H1 (cell line): ENCODE measurements around the gene RRP9. TPM values are rescaled to one million over a fixed set of nuclear protein-coding genes. Genes with fewer than 3 reads are reported as not detected.
A peak's percentile ranks its signal among the peaks of the same experiment; 100 is the strongest.

Experiments
- CTCF ChIA-PET: fragments of 300-600 bp; sonication (Branson Sonifier 250); formaldehyde crosslinking; loops from one replicate; lab custom pipeline; 2021; ENCODE audit not compliant: partially characterized antibody; lab: Charles Lee
- POLR2A ChIA-PET: fragments of 300-600 bp; sonication (Branson Sonifier 250); formaldehyde crosslinking; loops from one replicate; lab custom pipeline; 2021; ENCODE audit warnings: inconsistent platforms; ENCODE audit not compliant: partially characterized antibody; lab: Charles Lee
- DNase-seq, 2 experiments: peaks; one replicate each; pipeline versions ENCODE4 v3.0.0 to v3.0.0-alpha.2; 2010 to 2022; ENCODE audit warnings: low spot score in 2 of 2, low read depth in 1 of 2, mixed read lengths in 1 of 2
- FAIRE-seq: peaks from 2 replicates; lab custom pipeline; 2011; peaks lifted over from hg19 to GRCh38; lab: Jason Lieb, UNC
- H2AFZ ChIP-seq: 2 replicates; pipeline ENCODE4 v1.8.1; 2012; ENCODE audit warnings: low read length, inconsistent platforms
- H2AK5ac ChIP-seq: 2 replicates; pipeline ENCODE4 v1.6.1; 2013; ENCODE audit warnings: low read depth, low read length
- H2BK120ac ChIP-seq: replicated peaks from 2 replicates; pipeline ENCODE3; 2013; ENCODE audit warnings: low read depth, low read length, inconsistent platforms
- H2BK12ac ChIP-seq: 2 replicates; pipeline ENCODE4 v1.6.1; 2013; ENCODE audit warnings: low read depth, low read length
- H2BK15ac ChIP-seq: 2 replicates; pipeline ENCODE4 v1.6.1; 2013; ENCODE audit warnings: low read length
- H2BK20ac ChIP-seq: 2 replicates; pipeline ENCODE4 v1.6.1; 2013; ENCODE audit warnings: low read length
- H2BK5ac ChIP-seq: 2 replicates; pipeline ENCODE4 v1.6.1; 2013; ENCODE audit warnings: low read depth, low read length
- H3K14ac ChIP-seq: 2 replicates; pipeline ENCODE4 v1.6.1; 2013; ENCODE audit warnings: inconsistent platforms; ENCODE audit not compliant: insufficient read length
- H3K18ac ChIP-seq: 2 replicates; pipeline ENCODE4 v1.6.1; 2013; ENCODE audit warnings: low read length; ENCODE audit errors: extremely low read depth
- H3K23ac ChIP-seq: 2 replicates; pipeline ENCODE4 v1.6.1; 2013; ENCODE audit warnings: inconsistent platforms; ENCODE audit not compliant: insufficient read length
- H3K23me2 ChIP-seq: 2 replicates; pipeline ENCODE4 v1.6.1; 2013; ENCODE audit warnings: low read depth, low read length
- H3K27ac ChIP-seq: 2 replicates; pipeline ENCODE4 v1.6.1; 2011; ENCODE audit warnings: low read depth, low read length, inconsistent platforms
- H3K27me3 ChIP-seq, 4 experiments: replicated peaks in 1 of 4; 1 replicate in 1 of 4; 2 replicates in 3 of 4; pipeline versions ENCODE4 v1.6.1 to v1.8.1; 2011 to 2013; ENCODE audit warnings: low read length in 3 of 4, mild to moderate bottlenecking in 3 of 4, inconsistent platforms in 2 of 4, mixed read lengths in 2 of 4, moderate library complexity in 1 of 4; ENCODE audit not compliant: control insufficient read depth in 3 of 4, insufficient read depth in 3 of 4; ENCODE audit errors: extremely low read depth in 1 of 4
- H3K36me3 ChIP-seq, 4 experiments: 2 replicates each; pipeline versions ENCODE4 v1.6.1 to v1.8.1; 2011 to 2013; ENCODE audit warnings: mild to moderate bottlenecking in 4 of 4, low read length in 3 of 4, moderate library complexity in 2 of 4, control low read depth in 1 of 4, inconsistent platforms in 1 of 4; ENCODE audit not compliant: insufficient read depth in 4 of 4, control insufficient read depth in 2 of 4
- H3K4ac ChIP-seq: replicated peaks from 2 replicates; pipeline ENCODE3; 2013; ENCODE audit warnings: low read length, low read depth, mixed read lengths, inconsistent platforms; ENCODE audit not compliant: insufficient read length
- H3K4me1 ChIP-seq, 4 experiments: replicated peaks in 1 of 4; 1 replicate in 1 of 4; 2 replicates in 3 of 4; pipeline versions ENCODE4 v1.6.1 to v1.8.1; 2011 to 2013; ENCODE audit warnings: low read length in 3 of 4, inconsistent platforms in 2 of 4, mixed read lengths in 1 of 4; ENCODE audit not compliant: insufficient read depth in 4 of 4, control insufficient read depth in 3 of 4
- H3K4me2 ChIP-seq, 2 experiments: 2 replicates each; pipeline versions ENCODE4 v1.6.1 to v1.8.1; 2011 to 2013; ENCODE audit warnings: low read depth in 2 of 2, low read length in 2 of 2, control low read depth in 1 of 2, inconsistent platforms in 1 of 2, mild to moderate bottlenecking in 1 of 2; ENCODE audit not compliant: insufficient read depth in 1 of 2
- H3K4me3 ChIP-seq, 4 experiments: fragments of 200-600, 300-600 bp in 1 of 4; sonication (generic), shearing (Covaris generic), sonication (Bioruptor Twin) in 1 of 4; 2 replicates each; pipeline versions ENCODE4 v1.5.1 to v1.8.1; 2011 to 2016; ENCODE audit warnings: low read length in 4 of 4, low read depth in 3 of 4, control low read depth in 2 of 4, inconsistent platforms in 2 of 4, mild to moderate bottlenecking in 2 of 4, mixed read lengths in 1 of 4, moderate library complexity in 1 of 4; ENCODE audit not compliant: insufficient read depth in 2 of 4; ENCODE audit errors: extremely low read depth in 1 of 4
- H3K56ac ChIP-seq: replicated peaks from 2 replicates; pipeline ENCODE3; 2013; ENCODE audit warnings: low read depth, mild to moderate bottlenecking, mixed read lengths, low read length, inconsistent platforms; ENCODE audit not compliant: insufficient read length
- H3K79me1 ChIP-seq: 2 replicates; pipeline ENCODE4 v1.6.1; 2013; ENCODE audit warnings: low read depth, low read length, control low read depth
- H3K79me2 ChIP-seq, 2 experiments: 2 replicates each; pipeline versions ENCODE4 v1.6.1 to v1.8.1; 2012 to 2013; ENCODE audit warnings: low read length in 2 of 2, mild to moderate bottlenecking in 2 of 2, inconsistent platforms in 1 of 2; ENCODE audit not compliant: insufficient read depth in 2 of 2, control insufficient read depth in 1 of 2
- H3K9ac ChIP-seq, 4 experiments: replicated peaks in 1 of 4; 1 replicate in 1 of 4; 2 replicates in 3 of 4; pipeline versions ENCODE4 v1.6.1 to v1.8.1; 2011 to 2013; ENCODE audit warnings: low read depth in 3 of 4, low read length in 3 of 4, control low read depth in 2 of 4, mild to moderate bottlenecking in 2 of 4, moderate library complexity in 2 of 4, inconsistent platforms in 1 of 4; ENCODE audit errors: extremely low read depth in 1 of 4
- H3K9me3 ChIP-seq, 2 experiments: 2 replicates each; pipeline versions ENCODE4 v1.6.1 to v1.8.1; 2012 to 2013; ENCODE audit warnings: mild to moderate bottlenecking in 2 of 2, moderate library complexity in 2 of 2, control low read depth in 1 of 2, inconsistent platforms in 1 of 2, low read depth in 1 of 2, low read length in 1 of 2, mixed read lengths in 1 of 2; ENCODE audit not compliant: insufficient read depth in 2 of 2
- H4K20me1 ChIP-seq, 2 experiments: replicated peaks in 1 of 2; 2 replicates each; pipeline versions ENCODE3 to v1.8.1; 2011 to 2013; ENCODE audit warnings: inconsistent platforms in 2 of 2, low read length in 2 of 2, mild to moderate bottlenecking in 1 of 2; ENCODE audit not compliant: insufficient read depth in 2 of 2, control insufficient read depth in 1 of 2
- H4K5ac ChIP-seq: 2 replicates; pipeline ENCODE4 v1.6.1; 2013; ENCODE audit warnings: low read length, low read depth, mixed read lengths, inconsistent platforms; ENCODE audit not compliant: insufficient read length
- H4K8ac ChIP-seq: 2 replicates; pipeline ENCODE4 v1.8.0; 2013; ENCODE audit warnings: mild to moderate bottlenecking, moderate library complexity, low read length, inconsistent platforms; ENCODE audit not compliant: insufficient read depth; ENCODE audit errors: extremely low read depth
- H4K91ac ChIP-seq: replicated peaks from 2 replicates; pipeline ENCODE3; 2013; ENCODE audit warnings: low read length, mixed read lengths, inconsistent platforms; ENCODE audit not compliant: insufficient read length
- ASH2L ChIP-seq: fragments of 200-600, 300-600 bp; sonication (generic); IDR thresholded peaks from one replicate; pipeline ENCODE4 v1.7.1; 2017; ENCODE audit warnings: low read length
- EGR1 ChIP-seq: IDR thresholded peaks from 2 replicates; pipeline ENCODE4 v1.6.1; 2011; ENCODE audit warnings: low read depth, low read length, borderline replicate concordance
- HDAC2 ChIP-seq, 2 experiments: fragments of 300-600 bp in 1 of 2; sonication (generic) in 1 of 2; IDR thresholded peaks; 2 replicates each; pipeline ENCODE4 v1.6.1; 2011 to 2012; ENCODE audit warnings: low read depth in 2 of 2, low read length in 2 of 2, mild to moderate bottlenecking in 2 of 2, moderate library complexity in 2 of 2, borderline replicate concordance in 1 of 2, inconsistent platforms in 1 of 2
- RBBP5 ChIP-seq: IDR thresholded peaks from 2 replicates; pipeline ENCODE4 v1.7.1; 2012; ENCODE audit warnings: low read depth, mild to moderate bottlenecking, inconsistent platforms, low read length, moderate library complexity, borderline replicate concordance
- SIN3A ChIP-seq, 2 experiments: IDR thresholded peaks in 1 of 2; conservative IDR thresholded peaks in 1 of 2; 2 replicates each; pipeline ENCODE4 v1.6.1; 2011 to 2012; ENCODE audit warnings: low read length in 2 of 2, improper control_type of control experiment in 1 of 2, low read depth in 1 of 2, mild to moderate bottlenecking in 1 of 2
- TAF1 ChIP-seq: IDR thresholded peaks from 2 replicates; pipeline ENCODE4 v1.6.1; 2011; ENCODE audit warnings: mild to moderate bottlenecking, low read depth, low read length
- TCF12 ChIP-seq: IDR thresholded peaks from 2 replicates; pipeline ENCODE4 v1.6.1; 2011; ENCODE audit warnings: low read depth, mild to moderate bottlenecking, low read length
- WGBS, 2 experiments: shearing (Covaris generic) in 1 of 2; methylation state at CpG; one replicate each; pipeline versions ENCODE4 v1.1.6 to v1.1.7; 2013 to 2015; ENCODE audit warnings: low lambda C conversion rate in 2 of 2, mixed read lengths in 2 of 2, inconsistent platforms in 1 of 2, low coverage in 1 of 2, missing lambda C conversion rate in 1 of 2; ENCODE audit not compliant: insufficient replicate concordance in 2 of 2, insufficient coverage in 1 of 2, insufficient read length in 1 of 2; ENCODE audit errors: extremely low coverage in 1 of 2, missing lambda C conversion rate in 1 of 2; 5-methylcytosine and 5-hydroxymethylcytosine counted together
- polyA plus RNA-seq, 7 experiments: library from polyadenylated mRNA; depleted of rRNA in 3 of 7; stranded (reverse) in 5 of 7; unstranded in 2 of 7; fragments of >200 nt in 5 of 7; fragments of 200-250 nt in 2 of 7; gene quantifications; 1 replicate in 5 of 7; 2 replicates in 1 of 7; 4 replicates in 1 of 7; pipeline versions ENCODE4 v1.2.1 to v1.2.3, GENCODE V29; 2011 to 2013; ENCODE audit warnings: missing spikeins in 2 of 7, mixed read lengths in 2 of 7
- total RNA-seq: library from RNA; stranded (reverse); fragmentation: NEBNext Ultra II Directional; extraction: Animal tissue kit (Norgen Biotek cat#: 25700); gene quantifications from 2 replicates; pipeline ENCODE4 v1.2.1, GENCODE V29; 2021
- TF ChIP-seq, protein P1 (sequence below): IDR thresholded peaks from 2 replicates; pipeline ENCODE4 v1.6.1; 2012; ENCODE audit warnings: inconsistent platforms
- TF ChIP-seq, protein P2 (sequence below): IDR thresholded peaks from 2 replicates; pipeline ENCODE4 v1.6.1; 2012; ENCODE audit warnings: inconsistent platforms

Gene RRP9
- total and polyA plus RNA-seq, 2 of the 8 experiments (the other 6 are each of a cell fraction or from before 2014, with no cell fraction given), result 55.6 to 68.9 TPM

DNA sequence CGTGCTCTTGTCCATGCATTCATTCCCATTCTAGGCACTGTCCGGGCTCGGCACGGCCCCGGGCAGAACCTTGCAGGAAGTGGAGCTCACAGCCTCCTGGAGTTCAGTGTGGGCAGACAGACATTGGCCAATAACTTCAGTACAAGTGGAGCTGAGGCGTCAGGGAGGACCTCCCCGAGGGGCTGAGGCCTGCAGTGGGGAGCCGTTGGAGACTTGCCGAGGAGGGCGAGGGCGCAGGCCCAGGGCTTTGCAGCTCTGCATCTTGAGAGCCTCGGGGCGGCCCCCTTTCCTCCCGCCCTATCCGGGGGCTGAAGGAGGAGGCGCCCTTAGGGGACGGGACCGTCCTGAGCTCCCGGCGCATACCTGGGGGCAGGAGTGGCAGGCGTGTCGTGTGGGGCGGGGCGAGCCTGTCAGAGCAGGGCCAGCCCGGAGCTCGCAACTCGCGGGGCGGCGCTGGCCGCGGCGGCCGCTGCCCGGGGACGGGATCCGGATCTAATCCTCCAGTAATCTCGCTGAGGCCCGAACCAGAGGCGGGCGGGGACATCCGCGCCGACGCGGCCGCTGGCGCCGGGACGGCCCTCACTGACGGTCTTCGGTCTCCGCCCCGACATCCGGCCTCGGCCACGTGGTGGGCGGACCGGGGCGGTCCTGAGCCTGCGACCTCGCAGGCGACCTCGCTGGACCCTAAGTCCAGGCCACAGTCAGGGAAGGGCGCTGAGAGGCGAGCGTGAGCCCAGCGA is 41.3 kb upstream of the RRP9 start, which contains the start of gene ACY1:
Gene ACY1, plus strand, starts transcription at position 698 of the 740 bp plus-strand sequence. CDS start 530 bp downstream, outside the sequence.
- Histone ChIP-seq H2BK5ac (peak within 1 kb of the TSS; percentile 95), H3K4ac (peak within 1 kb of the TSS; percentile 86), H3K27ac (peak within 1 kb of the TSS; percentile 45; the same call in 1 of the 2 replicates), H2BK20ac (peak within 1 kb of the TSS; percentile 87; the same call in 1 of the 2 replicates), H3K27me3 (no peaks in the 10 kb centered on the region), H4K91ac (peak within 1 kb of the TSS; percentile 78), H2AFZ (peak within 1 kb of the TSS; percentile 52), H4K20me1 (peaks cover 0 to 2% of the 10 kb centered on the region in 2 experiments), H3K18ac (peak within 1 kb of the TSS; percentile 89), H3K9me3 (no peaks in the 10 kb centered on the region), H3K4me2 (peak within 1 kb of the TSS; percentile 89 to 97), H3K14ac (no peak within 1 kb of the TSS), H4K5ac (peak within 1 kb of the TSS; percentile 71), H3K23me2 (peaks cover 7% of the 10 kb centered on the region), H2AK5ac (peak within 1 kb of the TSS; percentile 77), H3K4me3 (peak within 1 kb of the TSS; percentile 53 to 63 (median 56)), H3K9ac (peak within 1 kb of the TSS; percentile 30 to 65 (median 40); a peak in 6 of 7 replicates), H3K36me3 (no peaks in the 10 kb centered on the region), H3K79me1 (peaks cover 7% of the 10 kb centered on the region), H2BK120ac (no peak within 1 kb of the TSS), H4K8ac (peak within 1 kb of the TSS; percentile 85; the same call in 1 of the 2 replicates), H3K56ac (peak within 1 kb of the TSS; percentile 43), H2BK12ac (peak within 1 kb of the TSS; percentile 91; the same call in 1 of the 2 replicates), H2BK15ac (peak within 1 kb of the TSS; percentile 99; the same call in 1 of the 2 replicates), H3K23ac (no peak within 1 kb of the TSS), H3K4me1 (peaks cover 0 to 12% (median 9%) of the 10 kb centered on the region in 4 experiments; a peak in 6 of 7 replicates), H3K79me2 (no peaks in the 10 kb centered on the region)
- DNase-seq (peak in 1 of 2 experiments; percentile 89), FAIRE-seq (no peak)
- 2% methylated on average over 51 of the region's 68 CpGs; no CpG with 5 or more reads in 1 of the 2 experiments for WGBS, 2 experiments
- ChIA-PET CTCF (interaction anchor here (0.7 to 5.5 kb wide), 24 partner anchors 10 to 223 kb away, joined by 3 to 66 read pairs (median 6); partner anchors contain the start of genes ABHD14B, GPR62, PARP3 and PCBP4), POLR2A (interaction anchor here (0.8 to 29.3 kb wide), 16 partner anchors 1 to 173 kb away, joined by 3 to 923 read pairs (median 5); partner anchors contain the start of genes ABHD14A, ABHD14B, ACY1 and GPR62)
- TF ChIP-seq HDAC2 (IDR thresholded peaks at IDR 0.05; ENCODE audit: borderline replicate concordance in 1 of 2, low read depth in 2 of 2, low read length in 2 of 2), result peak in 1 of 2 experiments; percentile 64; a peak in 1 of 4 replicates
- TF ChIP-seq TAF1, result peak; percentile 77
- TF ChIP-seq RBBP5, result no peak
- peak; percentile 41 for TF ChIP-seq ASH2L
- TF ChIP-seq, protein P1, sequence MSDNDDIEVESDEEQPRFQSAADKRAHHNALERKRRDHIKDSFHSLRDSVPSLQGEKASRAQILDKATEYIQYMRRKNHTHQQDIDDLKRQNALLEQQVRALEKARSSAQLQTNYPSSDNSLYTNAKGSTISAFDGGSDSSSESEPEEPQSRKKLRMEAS, result peak; percentile 99
- TF ChIP-seq, protein P2, sequence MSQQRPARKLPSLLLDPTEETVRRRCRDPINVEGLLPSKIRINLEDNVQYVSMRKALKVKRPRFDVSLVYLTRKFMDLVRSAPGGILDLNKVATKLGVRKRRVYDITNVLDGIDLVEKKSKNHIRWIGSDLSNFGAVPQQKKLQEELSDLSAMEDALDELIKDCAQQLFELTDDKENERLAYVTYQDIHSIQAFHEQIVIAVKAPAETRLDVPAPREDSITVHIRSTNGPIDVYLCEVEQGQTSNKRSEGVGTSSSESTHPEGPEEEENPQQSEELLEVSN, result peak; percentile 83
- TF ChIP-seq EGR1, result no peak
- TF ChIP-seq SIN3A (conservative IDR thresholded peaks at IDR 0.05 in 1 of 2, IDR thresholded peaks at IDR 0.05 in 1 of 2; ENCODE audit: low read depth in 1 of 2, low read length in 2 of 2), result peak; percentile 44 to 68; a peak in 2 of 4 replicates
- TF ChIP-seq TCF12, result no peak
